Activated CD8-positive, alpha-beta memory T cell treated with anti-CD3 and anti-CD28 coated beads, Interleukin-2, amount 50 U/mL, for 24 hours (primary cell): ENCODE data around the gene WAC.

ENCODE experiments used
- DNase-seq: peaks from one replicate; pipeline ENCODE4 v3.0.0-alpha.2; 2020; ENCODE audit errors: extremely low read depth

Gene WAC

DNA sequence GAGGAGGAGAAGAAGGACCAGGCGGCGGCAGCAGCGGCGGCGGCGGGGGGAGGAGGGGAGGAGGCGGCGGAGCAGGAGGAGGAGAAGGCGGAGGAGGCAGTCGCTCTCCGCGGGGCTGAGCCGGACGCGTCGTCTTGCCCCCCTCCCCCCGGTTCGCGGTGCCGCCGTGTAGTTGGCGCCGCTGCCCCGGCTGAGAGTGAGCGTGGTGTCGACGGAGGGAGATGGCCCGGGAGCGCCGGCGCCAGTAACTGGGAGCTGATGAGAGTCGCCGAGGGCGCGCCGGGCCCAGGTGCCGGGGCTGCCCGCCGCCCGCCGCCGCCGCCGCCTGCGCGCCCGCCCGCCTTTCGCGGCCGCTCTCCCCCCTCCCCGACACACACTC, 257 bp downstream of the WAC start:
- no peak for DNase-seq

DNA sequence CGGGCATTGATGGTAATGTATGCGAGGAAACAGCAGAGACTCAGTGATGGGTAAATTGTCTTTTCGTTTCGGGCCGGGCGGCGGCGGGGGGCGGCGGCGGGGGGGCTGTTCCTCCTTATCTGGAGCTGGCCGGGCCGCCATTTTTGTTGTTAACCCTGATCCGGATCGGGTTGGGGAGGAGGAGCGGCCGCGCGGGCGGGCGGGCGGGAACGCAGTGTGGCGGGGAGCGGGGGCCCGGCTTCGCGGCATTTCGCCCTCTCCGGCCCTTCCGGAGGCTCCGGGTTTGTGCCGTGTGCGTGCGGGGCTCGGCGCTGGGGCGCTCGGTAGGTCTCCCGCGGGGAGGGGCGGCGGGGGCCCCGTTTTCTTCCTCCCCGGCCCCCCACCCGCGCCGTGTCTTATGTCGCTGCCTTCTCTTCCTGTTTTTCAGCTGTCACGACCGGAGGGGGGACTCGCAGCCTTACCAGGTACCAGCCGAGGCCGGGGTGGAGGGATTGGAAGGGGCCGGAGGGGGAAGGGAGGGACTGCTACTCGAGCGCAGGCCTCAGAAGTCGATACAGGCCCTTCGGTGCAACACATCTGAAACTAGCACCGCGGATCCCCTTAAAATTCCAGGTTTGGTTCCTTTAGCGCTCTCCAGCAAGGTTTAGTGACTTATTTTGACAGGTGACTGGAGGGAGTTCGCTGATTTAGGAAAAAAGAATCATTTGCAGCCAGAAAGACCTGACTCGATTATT, 820 bp downstream of the WAC start:
- DNase-seq = peak; percentile 41

DNA sequence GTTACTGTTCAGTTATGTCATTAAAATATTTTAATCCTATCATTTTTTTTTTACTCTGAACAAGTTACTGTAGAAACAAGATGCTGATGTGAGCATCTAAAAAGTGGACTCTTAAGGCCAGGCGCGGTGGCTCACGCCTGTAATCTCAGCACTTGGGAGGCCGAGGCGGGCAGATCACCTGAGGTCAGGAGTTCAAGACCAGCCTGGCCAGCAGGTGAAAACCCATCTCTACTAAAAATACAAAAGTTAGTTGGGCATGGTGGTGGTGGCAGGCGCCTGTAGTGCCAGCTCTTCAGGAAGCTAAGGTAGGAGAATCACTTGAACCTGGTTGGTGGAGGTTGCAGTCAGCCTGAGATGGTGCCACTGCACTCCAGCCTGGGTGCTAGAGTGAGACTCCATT, 2.9 kb downstream of the WAC start:
- DNase-seq = no peak

DNA sequence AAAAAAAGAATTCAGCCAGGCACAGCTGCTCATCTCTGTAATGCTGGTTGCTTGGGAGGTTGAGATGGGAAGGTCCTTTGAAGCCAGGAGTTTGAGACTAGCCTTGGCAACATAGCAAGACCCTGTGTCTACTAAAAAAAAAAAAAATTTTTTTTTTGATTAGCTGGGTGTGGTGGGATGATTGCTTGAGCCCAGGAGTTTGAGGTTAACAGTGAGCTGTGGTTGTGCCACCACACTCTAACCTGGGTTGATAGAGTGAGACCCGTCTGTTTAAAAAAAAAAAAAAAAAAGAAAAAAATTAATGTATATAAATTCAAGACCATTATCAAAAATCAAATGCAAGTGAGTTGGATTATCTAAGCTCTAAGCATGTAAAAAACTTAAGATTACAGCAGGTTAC, 5.7 kb downstream of the WAC start:
- DNase-seq = no peak

DNA sequence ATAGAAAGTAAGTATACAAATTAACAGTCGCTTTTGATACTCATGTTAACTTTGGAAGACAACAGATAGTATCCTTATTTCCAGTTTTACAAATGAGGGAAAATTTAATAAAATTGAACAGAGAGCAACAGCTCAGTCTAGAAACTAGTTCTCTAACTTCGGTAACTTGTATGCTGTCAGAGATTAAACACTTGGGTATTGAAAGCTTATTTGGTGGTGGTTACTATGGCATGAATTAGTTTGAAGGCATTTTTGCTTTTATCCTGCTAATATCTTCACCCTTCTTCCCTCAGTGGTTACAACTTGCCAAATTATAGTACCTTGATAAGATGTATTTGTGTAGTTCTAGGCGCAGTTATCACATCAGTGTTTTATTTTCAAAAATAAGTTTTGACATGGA, 7.2 kb downstream of the WAC start:
- no peak for DNase-seq

DNA sequence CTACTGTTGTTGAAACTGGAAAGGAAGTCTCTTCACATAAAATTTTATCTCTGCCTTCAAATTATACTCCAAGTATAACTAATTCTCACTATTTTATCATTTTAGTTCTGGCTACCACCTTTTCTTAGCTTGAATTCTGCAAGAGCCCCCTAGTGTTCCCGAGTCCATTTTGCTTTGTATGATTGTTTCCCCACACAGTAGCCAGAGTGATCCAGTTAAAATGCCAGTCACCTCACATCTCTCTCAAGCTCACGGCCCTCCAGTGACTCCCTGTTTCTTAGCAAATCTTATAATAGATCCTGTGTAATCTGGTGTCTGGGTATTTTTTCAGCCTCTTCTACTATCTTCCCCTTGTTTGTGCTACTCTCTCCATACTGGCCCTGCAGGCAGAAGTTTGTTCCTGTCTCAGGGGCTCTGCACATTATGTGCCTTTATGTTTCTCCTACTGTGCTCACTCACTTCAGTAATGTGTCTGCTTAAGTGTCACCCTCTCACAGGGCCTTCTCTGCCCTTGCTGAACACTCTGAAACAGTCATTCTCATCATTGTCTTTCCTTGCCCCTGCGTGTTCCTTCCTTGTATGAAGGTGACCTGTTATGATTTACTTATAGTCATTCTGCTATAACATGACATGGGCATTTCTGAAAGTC, 8.9 kb downstream of the WAC start:
- DNase-seq = no peak

DNA sequence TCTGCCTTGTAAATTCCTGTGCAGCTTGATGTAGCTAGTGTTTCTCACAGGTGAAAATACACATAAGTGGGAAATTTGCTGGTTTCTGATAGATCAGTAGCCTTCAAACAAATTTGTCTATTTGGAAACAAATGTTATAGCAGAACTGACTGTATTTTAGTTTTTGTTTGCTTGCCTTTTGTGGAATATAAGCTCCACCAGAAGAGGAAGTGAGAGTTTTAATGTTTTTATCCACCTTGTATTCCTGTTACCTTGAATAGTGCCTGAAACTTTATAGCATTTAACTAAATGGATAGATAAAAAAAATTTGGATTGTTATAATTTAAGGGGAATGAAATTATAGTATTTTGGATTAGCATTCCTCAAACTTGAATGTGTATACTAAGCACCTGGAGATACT, 9.8 kb downstream of the WAC start:
- no peak for DNase-seq

DNA sequence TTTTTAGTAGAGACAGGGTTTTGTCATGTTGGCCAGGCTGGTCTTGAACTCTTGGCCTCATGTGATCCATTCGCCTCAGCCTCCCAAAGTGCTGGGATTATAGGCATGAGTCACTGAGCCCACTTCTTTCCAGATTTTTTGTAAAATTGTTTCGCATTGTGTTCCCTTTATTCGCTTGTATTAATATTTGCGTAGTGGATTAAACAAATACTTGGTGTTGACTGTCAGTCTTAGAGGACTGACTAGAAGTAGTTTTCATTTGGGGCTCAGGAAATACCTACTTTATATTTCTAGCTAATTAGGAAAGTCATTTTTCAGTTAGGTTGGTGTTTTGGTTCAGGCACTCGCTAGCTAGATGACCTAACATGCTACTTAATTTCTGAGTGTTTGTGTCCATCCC, 11.1 kb downstream of the WAC start:
- DNase-seq = no peak

DNA sequence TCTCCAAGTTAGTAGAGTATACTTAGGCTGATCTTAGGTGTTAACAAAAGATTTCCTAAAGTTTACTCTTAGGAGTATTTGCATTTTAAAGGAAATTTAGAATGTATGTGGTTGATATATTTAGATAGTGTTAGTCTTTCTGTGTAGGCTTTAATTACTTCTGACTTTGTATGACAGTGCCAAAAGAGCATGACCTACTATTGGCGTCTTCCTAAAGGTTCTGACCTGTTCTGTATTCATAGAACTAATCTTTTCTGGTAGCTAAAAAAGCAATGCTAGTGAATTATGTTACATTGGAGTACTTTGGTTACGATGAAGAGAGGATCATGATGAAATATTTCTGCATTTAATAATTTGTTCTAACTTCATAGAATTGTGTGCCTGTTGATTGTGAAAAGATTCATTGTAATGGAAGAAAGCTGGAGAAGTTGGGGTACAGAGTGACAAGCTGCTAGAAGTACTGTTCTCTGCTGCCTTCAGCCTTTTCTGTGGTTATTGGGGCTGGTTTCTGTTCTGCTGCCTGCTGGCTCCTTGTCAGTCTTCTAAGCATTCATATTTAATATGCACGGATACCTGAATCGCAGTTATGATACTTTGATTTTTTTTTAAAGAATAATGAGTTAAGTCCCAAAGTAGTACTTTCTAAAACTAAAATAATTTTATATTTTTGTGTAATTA, 13.2 kb downstream of the WAC start:
- no peak for DNase-seq

DNA sequence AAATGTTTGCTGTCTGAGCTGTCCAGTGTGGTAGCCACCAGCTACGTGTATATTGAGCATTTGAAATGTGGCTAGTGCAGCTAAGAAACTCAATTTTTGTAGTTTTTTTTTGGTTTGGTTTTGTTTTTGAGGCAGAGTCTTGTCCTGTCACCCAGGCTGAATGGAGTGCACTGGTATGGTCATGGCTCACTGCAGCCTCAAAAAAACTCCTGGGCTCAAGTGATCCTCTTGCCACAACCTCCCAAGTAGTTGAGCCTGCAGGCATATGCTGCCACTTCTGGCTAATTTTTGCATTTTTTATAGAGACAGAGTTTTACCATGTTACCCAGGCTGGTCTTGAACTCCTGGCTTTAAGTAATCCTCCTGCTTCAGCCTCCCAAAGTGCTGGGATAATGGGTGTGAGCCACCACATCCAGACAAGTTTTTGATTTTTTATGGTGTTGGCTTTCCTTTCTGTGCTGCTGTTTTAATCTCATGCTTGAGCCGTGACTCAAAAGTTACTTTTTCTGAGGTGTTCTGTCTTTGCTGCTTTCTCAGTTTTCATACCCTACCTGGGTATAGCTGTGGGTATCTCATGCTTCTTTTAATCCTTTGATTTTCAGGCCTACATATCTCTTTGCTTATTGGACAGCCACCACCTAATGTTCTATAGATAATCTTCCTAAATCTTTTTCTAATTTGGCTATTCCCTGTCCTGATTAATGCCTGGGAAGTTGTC, 16.0 kb downstream of the WAC start:
- no peak for DNase-seq

DNA sequence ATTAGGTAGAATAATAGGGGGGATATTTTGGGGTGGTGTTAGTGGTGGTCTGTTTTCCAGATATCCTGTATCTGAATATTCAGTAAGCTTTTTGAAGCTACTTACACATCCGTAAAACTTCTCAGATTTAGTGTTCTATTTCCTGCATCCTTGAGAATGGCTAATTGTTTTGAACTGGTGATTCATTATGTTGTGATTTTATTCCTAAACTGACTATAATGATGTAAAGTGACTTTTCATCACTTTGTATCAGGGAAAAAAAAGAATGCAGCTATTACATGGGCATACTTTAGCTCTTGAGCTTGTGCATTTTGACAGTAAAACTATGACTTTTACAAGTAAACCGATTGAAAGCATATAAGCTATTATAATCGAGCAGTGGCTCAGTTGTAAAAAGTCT, 18.2 kb downstream of the WAC start:
- DNase-seq = no peak

DNA sequence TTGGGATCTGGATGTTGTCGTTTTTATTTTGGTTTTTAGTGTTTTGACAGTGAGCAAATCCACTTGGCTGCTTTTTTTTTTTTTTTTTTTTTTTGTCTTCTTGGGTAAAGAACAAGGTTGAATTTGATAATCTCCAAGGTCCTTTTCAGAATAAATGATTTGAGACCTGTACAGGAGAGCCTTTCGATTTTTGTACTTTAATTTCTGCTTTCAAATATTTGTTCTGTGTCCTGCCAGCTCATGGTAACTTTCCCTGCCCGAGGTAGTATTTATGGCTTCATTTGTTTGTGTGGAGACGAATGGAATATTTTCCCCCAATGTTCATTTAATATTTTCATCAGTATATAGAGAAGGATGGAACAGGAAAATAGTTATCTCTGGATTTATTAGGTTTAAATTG, 19.9 kb downstream of the WAC start:
- no peak for DNase-seq

DNA sequence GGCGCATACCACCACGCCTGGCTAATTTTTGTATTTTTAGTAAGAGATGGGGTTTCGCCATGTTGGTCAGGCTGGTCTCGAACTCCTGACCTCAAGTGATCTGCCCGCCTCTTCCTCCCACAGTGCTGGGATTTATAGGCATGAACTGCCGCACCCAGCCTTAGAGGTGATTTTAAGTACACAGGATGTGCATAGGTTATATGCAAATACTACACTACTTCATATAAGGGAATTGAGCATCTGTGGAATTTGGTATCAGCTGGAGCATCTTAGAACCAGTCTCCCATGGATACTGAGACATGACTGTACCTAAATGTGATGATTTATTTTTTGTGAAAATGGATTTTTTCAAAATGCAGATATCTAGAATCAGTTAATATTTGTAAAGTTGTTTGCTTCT, 21.1 kb downstream of the WAC start:
- DNase-seq = no peak

DNA sequence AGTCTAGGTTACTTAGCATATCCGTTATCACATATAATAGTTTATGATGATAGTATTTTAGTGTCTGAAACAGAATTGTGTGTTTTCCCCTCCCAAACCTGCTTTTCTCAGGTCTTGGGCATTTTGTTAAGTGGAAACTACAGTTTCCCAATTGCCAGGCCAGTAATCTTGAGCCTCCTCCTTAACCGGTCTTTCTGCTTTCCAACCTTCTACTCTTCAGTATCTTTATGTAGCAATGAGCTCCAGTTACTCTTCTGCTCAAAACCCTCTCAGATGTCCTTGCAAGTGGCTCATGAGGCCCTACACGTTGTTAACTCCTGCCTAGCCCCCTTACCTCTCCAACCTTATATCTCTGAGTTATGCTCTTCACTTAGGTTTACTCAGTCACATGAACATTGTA, 22.0 kb downstream of the WAC start:
- DNase-seq = no peak

DNA sequence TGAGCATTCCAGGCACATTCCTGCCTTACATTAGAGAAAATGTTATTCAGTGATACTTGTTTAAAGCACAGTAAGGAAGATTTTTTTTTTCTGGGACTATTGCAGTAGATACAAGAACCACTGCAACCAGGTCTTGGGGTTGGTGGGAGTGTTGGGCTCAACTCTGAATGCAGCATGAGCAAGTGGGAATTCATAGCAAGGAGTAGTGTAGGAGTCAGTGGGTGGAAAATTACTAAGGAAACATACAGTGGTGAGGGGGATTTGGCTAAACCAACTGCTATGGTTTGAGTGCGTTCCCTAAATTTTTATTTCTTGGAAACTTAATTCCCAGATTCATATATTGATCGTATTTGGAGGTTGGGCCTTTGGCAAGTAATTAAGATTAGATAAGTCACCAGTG, 22.4 kb downstream of the WAC start:
- no peak for DNase-seq

DNA sequence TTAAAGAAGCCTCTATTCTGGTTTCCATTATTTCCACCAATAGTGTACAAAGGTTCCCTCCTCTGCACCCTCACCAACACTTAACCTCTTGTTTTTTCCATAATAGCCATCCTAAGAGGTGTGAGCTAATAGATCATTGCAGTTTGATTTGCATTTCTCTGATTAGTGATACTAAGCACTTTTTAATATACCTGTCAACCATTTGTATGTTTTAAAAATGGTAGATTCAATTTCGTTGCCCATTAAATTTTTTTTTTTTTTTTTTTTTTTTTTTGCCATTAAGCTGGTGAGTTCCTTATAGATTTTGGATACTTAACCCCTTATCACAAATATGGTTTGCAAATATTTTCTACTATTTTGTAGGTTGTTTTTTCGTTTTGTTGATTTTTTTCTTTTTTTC, 23.2 kb downstream of the WAC start:
- DNase-seq = no peak

DNA sequence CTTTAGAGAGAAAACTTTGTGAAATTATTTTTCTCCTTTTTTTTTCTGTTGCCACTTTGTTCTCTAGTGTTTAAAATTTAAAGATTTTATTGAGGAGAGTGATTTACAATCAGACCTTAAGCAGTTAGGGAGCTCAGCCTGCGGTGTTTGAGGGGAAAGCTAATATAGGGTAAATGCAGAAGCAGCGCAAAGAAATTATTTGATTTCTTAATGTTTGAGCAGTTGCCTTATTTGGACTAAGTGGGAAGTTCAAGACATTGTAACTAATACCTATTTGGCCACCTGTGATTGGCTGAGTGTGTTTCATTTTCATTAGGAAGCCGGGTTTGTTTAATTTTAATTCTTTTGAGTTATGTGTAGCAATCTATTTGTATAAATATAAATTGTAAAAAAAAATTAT, 25.3 kb downstream of the WAC start:
- DNase-seq = no peak

DNA sequence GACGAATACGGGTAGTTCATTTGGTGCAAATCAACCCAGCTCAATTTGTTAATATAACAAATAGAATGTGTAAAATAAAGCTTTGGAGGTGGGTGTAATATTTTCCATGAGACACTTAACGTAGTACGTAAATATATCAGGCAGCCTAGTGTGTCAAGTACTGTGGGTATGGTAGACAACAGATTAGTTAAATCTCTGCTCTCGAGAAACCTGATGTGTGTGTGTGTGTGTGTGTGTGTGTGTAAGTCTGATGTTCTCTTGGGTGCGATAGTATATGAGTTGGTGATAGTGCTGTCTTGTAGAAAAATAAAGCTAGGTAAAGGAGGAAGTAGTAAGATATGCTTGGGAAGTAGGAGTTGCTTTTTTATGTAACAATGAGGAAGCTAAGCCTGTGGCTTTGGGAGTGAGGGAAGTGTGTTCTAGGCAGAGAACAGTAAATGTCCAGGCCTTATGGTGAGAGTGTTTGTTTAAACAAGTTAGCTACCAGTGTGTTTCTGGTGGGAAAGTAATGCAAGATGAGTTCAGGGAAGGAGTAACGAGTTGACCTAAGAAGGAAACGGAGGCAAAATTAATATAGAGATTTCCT, 26.1 kb downstream of the WAC start:
- DNase-seq = no peak

DNA sequence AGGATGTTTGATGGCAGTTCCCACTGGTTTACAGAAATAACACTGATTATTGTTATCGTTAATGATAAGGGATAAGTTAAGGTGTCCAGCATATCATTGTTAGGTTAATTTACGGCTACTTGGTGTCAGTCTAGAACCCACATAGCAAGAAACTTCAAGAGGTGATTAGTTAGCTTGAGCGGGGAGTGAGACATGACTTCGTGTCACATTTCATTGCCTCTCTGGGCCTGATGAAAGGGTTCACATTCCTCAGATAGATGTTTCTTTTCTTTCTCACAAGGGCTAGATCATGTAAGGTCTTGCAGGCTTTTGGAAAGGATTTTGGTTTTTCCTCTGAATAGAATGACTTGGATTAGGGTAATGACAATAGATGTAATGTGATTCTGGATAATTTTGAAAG, 26.7 kb downstream of the WAC start:
- no peak for DNase-seq

DNA sequence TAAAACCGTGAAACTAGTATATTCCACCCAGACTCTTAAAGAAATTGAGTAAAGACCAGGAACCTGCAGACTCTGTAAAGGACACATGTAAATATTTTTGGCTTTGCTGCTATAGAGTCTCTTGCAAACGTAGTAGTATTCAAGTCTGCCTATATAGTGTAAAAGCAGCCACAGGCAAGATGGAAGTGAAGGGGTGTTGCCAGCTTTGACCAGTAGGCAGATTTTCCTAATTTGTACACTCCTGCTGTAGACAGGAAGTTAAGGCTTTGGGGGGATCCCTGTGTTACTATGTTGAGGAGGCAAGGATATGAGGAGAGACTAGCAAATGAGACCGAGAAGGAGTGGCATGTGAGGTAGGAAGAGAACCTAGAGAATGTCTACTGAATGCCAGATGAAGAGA, 27.7 kb downstream of the WAC start:
- DNase-seq = no peak

DNA sequence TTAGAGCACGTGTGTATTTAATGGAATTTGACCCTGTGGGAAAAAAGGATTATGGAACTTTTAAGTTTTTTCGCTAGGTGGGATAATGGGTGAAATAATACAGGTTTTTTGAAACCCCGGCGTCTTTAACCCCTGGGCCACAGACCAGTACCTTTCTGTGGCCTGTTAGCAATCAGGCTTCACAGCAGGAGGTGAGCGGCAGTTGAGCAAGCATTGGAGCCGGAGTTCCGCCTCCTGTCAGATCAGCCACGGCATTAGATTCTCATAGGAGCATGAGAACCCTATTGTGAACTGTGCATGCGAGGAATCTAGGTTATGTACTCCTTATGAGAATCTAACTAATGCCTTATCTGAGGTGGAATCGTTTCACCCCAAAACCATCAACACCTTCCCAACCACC, 28.6 kb downstream of the WAC start:
- no peak for DNase-seq

DNA sequence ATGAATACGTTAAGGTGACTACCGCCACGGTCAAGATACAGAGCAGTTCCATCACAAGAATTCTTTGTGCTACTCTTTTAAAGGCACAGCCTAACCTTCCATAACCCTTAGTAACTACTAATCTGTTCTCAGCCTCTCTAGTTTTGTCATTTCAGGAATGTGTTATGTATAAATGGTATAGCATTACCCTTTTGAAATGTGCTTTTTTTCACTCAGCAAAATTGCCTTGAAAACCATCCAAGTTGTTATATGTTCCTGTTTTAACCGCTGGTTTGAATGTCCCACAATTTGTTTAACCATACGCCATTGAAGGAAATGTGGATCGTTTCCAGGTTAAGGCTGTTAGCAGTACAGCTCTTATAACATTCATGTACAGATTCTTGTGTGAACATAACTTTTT, 32.0 kb downstream of the WAC start:
- no peak for DNase-seq
